Measurements from ENCODE around the gene FRAT2. TPM values are rescaled to one million over a fixed set of nuclear protein-coding genes. Genes with fewer than 3 reads are reported as not detected.

Gene FRAT2
- total RNA-seq, 6 donors from 2014 or later: 19.0 to 33.3 (median 29.5) TPM

- 51 to 69% methylated on average over 19 of the region's 19 CpGs for whole genome bisulfite sequencing, 2 donors
- no peak overlapping the region for H3K4me3 ChIP-seq
- TF ChIP-seq CTCF (IDR thresholded peaks at IDR 0.05) (no peak), EP300 (IDR thresholded peaks at IDR 0.05) (no peak), POLR2A (IDR thresholded peaks at IDR 0.05) (no peak), POLR2AphosphoS5 (IDR thresholded peaks at IDR 0.05) (peak in 1 of 2 donors; percentile 33)
- no peaks in the 10 kb centered on the region for H3K9me3 ChIP-seq
- no peaks in the 10 kb centered on the region for H3K27me3 ChIP-seq
- DNase-seq (peak in 1 of 2 donors; percentile 54), ATAC-seq (ENCODE audit: low FRiP score in 2 of 2) (peak; percentile 54 to 76)
- peaks cover 9 to 38% (median 29%) of the 10 kb centered on the region in 4 donors for H3K4me1 ChIP-seq
- H3K27ac ChIP-seq: peak overlapping the region; percentile 77 to 90 (median 84)
- peaks cover 0 to 56% (median 34%) of the 10 kb centered on the region in 4 donors for H3K36me3 ChIP-seq
These were observed 31.3 kb upstream of the FRAT2 start for GRCh38 chr10:97365761-97366351.

- ATAC-seq (ENCODE audit: low FRiP score in 2 of 2): peak in 1 of 2 donors; percentile 44
- TF ChIP-seq POLR2AphosphoS5 (IDR thresholded peaks at IDR 0.05) (no peak), POLR2A (IDR thresholded peaks at IDR 0.05) (no peak), CTCF (IDR thresholded peaks at IDR 0.05) (no peak), EP300 (IDR thresholded peaks at IDR 0.05) (peak in 1 of 4 donors; percentile 45)
- Histone ChIP-seq H3K27ac (peak overlapping the region in 2 of 4 donors; percentile 65 to 90), H3K4me3 (no peak overlapping the region), H3K4me1 (peaks cover 9 to 38% (median 29%) of the 10 kb centered on the region in 4 donors), H3K9me3 (no peaks in the 10 kb centered on the region), H3K27me3 (no peaks in the 10 kb centered on the region), H3K36me3 (peaks cover 0 to 51% (median 25%) of the 10 kb centered on the region in 4 donors)
- WGBS, 2 donors: 79% methylated on average over 4 of the region's 4 CpGs; no CpG with 5 or more reads in 1 of the 2 donors
- DNase-seq: peak in 1 of 2 donors; percentile 78
These were observed 28.5 kb upstream of the FRAT2 start for GRCh38 chr10:97363071-97363470.

DNA sequence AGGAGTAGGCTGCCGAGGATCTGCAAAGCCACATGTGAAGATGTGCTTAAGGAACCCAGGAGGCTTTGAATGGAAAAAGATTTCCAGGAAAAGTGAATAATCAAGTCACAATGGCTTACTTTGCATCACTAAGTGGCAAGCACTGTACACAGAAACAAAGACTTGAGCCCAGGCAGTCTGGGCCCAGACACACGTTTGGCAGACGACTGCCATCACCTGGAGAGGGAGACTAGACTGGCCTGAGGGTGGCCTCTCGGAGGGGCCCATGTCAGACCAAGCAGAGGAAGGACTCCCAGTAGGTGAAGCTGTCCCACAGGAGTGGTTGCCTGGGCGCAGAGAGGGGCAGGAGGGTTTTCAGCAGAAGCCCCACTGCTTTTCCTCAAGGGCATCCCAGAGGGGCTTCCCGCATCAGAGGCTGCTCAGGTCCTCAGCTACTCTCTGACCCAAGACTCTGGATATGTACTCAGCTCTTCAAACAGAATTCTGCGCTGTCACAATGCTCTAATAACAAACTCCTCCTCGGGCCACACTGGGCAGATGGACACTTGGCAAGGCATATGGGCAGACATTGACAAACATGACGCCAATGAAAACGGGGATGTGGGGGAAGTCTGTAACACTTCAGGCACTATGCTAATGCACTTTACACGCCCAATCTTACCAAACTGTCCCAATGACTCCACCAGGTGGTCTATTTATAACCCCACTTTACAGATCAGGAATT lies 27.9 kb upstream of the FRAT2 start:
- Histone ChIP-seq H3K9me3 (no peaks in the 10 kb centered on the region), H3K36me3 (peaks cover 0 to 51% (median 25%) of the 10 kb centered on the region in 4 donors), H3K27ac (peak overlapping the region in 2 of 4 donors; percentile 65 to 90), H3K4me1 (peaks cover 9 to 38% (median 29%) of the 10 kb centered on the region in 4 donors), H3K4me3 (no peak overlapping the region), H3K27me3 (no peaks in the 10 kb centered on the region)
- DNase-seq (peak in 1 of 2 donors; percentile 49), ATAC-seq (ENCODE audit: low FRiP score in 2 of 2) (no peak)
- 71 to 84% methylated on average over 3 to 11 of the region's 11 CpGs for WGBS, 2 donors
- TF ChIP-seq CTCF (IDR thresholded peaks at IDR 0.05): no peak
- TF ChIP-seq EP300 (IDR thresholded peaks at IDR 0.05): no peak
- TF ChIP-seq POLR2A (IDR thresholded peaks at IDR 0.05): no peak
- no peak for TF ChIP-seq POLR2AphosphoS5 (IDR thresholded peaks at IDR 0.05)

GRCh38 chr10:97361537-97361901 lies 27.0 kb upstream of the FRAT2 start:
- Histone ChIP-seq H3K36me3 (peaks cover 0 to 44% (median 24%) of the 10 kb centered on the region in 4 donors), H3K4me3 (no peak overlapping the region), H3K4me1 (peaks cover under 1 to 32% (median 24%) of the 10 kb centered on the region in 4 donors), H3K27ac (peak overlapping the region in 1 of 4 donors; percentile 90), H3K27me3 (no peaks in the 10 kb centered on the region), H3K9me3 (no peaks in the 10 kb centered on the region)
- no peak for TF ChIP-seq POLR2AphosphoS5 (IDR thresholded peaks at IDR 0.05)
- no peak for TF ChIP-seq EP300 (IDR thresholded peaks at IDR 0.05)
- no peak for TF ChIP-seq POLR2A (IDR thresholded peaks at IDR 0.05)
- no peak for TF ChIP-seq CTCF (IDR thresholded peaks at IDR 0.05)
- DNase-seq (no peak), ATAC-seq (ENCODE audit: low FRiP score in 2 of 2) (no peak)
- 74 to 78% methylated on average over 7 to 11 of the region's 11 CpGs for WGBS, 2 donors
